NB4 (cell line): ENCODE data around the gene HLA-DPB1.

Source experiments
- DNase-seq: peaks from one replicate; pipeline ENCODE4 v3.0.0; 2010; ENCODE audit warnings: low read depth
- H3K4me3 ChIP-seq: one replicate; pipeline ENCODE4 v1.5.1; 2011; ENCODE audit warnings: mild to moderate bottlenecking, low read depth, low read length, moderate library complexity
- CTCF ChIP-seq: IDR thresholded peaks from one replicate; pipeline ENCODE4 v1.5.1; 2012; ENCODE audit warnings: low read depth, low read length
- MAX ChIP-seq: IDR thresholded peaks from 2 replicates; pipeline ENCODE4 v1.6.1; 2011; ENCODE audit warnings: low read depth, low read length
- MYC ChIP-seq: IDR thresholded peaks from 2 replicates; pipeline ENCODE4 v1.6.1; 2011; ENCODE audit warnings: low read depth, low read length
- POLR2A ChIP-seq: IDR thresholded peaks from 2 replicates; pipeline ENCODE4 v1.6.1; 2011; ENCODE audit warnings: mild to moderate bottlenecking; ENCODE audit not compliant: insufficient read length; ENCODE audit errors: extremely low read depth

Gene HLA-DPB1

GRCh38 chr6:33036535-33036934 lies 39.3 kb upstream of the HLA-DPB1 start:
- no peak for DNase-seq
- TF ChIP-seq POLR2A (no peak), MAX (no peak), CTCF (no peak), MYC (no peak)
- H3K4me3 ChIP-seq = no peak overlapping the region

- DNase-seq = no peak
Measured at GRCh38 chr6:33040157-33040556, 35.6 kb upstream of the HLA-DPB1 start.

GRCh38 chr6:33049323-33050013 lies 26.3 kb upstream of the HLA-DPB1 start:
- TF ChIP-seq MYC (no peak), CTCF (peak; percentile 25)
- no peak overlapping the region for H3K4me3 ChIP-seq
- DNase-seq = peak; percentile 4

More at GRCh38 chr6:33040157-33040556, 35.6 kb upstream of the HLA-DPB1 start:
- no peak overlapping the region for H3K4me3 ChIP-seq
- TF ChIP-seq POLR2A = no peak
- TF ChIP-seq MAX = no peak
- TF ChIP-seq MYC = no peak
- TF ChIP-seq CTCF = no peak

GRCh38 chr6:33050014-33050810 lies 25.6 kb upstream of the HLA-DPB1 start:
- TF ChIP-seq CTCF = no peak
- no peak for TF ChIP-seq MYC
- TF ChIP-seq MAX = no peak
- TF ChIP-seq POLR2A = no peak
- no peak overlapping the region for H3K4me3 ChIP-seq
- DNase-seq = peak; percentile 14

GRCh38 chr6:33052627-33053026 lies 23.2 kb upstream of the HLA-DPB1 start:
- no peak for TF ChIP-seq POLR2A
- no peak for TF ChIP-seq MYC
- TF ChIP-seq CTCF = no peak
- DNase-seq = no peak
- no peak overlapping the region for H3K4me3 ChIP-seq

GRCh38 chr6:33053230-33053629 lies 22.6 kb upstream of the HLA-DPB1 start:
- TF ChIP-seq MAX = no peak
- no peak for TF ChIP-seq CTCF
- no peak for TF ChIP-seq POLR2A

More at GRCh38 chr6:33053230-33053629, 22.6 kb upstream of the HLA-DPB1 start:
- no peak overlapping the region for H3K4me3 ChIP-seq
- no peak for DNase-seq
